ENCODE measurements around the gene STEEP1.

Gene STEEP1

GRCh38 chrX:119602701-119603255 is 37.6 kb upstream of the STEEP1 start:
- DNase-seq (ENCODE audit: low read depth) = no peak
- no peak overlapping the region for H3K4me3 ChIP-seq (ENCODE audit: low read length)

DNA sequence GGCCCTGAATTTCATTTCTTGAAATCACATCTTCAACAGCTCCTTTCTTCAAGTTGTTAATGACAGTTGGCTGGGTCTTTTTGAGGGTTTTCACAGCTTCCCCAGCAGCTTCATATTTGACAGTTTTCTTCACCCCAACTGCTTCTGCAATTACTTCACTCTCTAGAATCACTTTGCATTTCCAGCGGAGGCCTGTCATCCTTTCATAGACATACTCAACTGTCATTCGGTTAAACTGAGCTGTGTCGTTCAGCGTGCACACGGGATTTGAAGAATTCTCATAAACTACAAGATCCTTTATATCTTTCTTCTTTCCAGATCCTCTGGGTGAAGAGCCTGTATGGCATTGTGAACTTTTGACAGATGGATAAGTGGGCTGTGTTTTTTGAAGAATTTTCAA is 24.6 kb upstream of the STEEP1 start:
- H3K4me3 ChIP-seq (ENCODE audit: low read length) = no peak overlapping the region
- no peak for TF ChIP-seq CTCF (conservative IDR thresholded peaks at IDR 0.05; ENCODE audit: low read depth, low read length)
- DNase-seq (ENCODE audit: low read depth) = no peak

More at GRCh38 chrX:119602701-119603255, 37.6 kb upstream of the STEEP1 start:
- TF ChIP-seq CTCF (conservative IDR thresholded peaks at IDR 0.05; ENCODE audit: low read depth, low read length) = no peak

- no peak for TF ChIP-seq CTCF (conservative IDR thresholded peaks at IDR 0.05; ENCODE audit: low read depth, low read length)
- DNase-seq (ENCODE audit: low read depth) = no peak
- H3K4me3 ChIP-seq (ENCODE audit: low read length) = no peak overlapping the region
Observed at GRCh38 chrX:119583431-119584059, 18.3 kb upstream of the STEEP1 start.

- TF ChIP-seq CTCF (conservative IDR thresholded peaks at IDR 0.05; ENCODE audit: low read depth, low read length) = no peak
- no peak overlapping the region for H3K4me3 ChIP-seq (ENCODE audit: low read length)
- no peak for DNase-seq (ENCODE audit: low read depth)
Observed at GRCh38 chrX:119579414-119579813, 14.2 kb upstream of the STEEP1 start.

GRCh38 chrX:119574394-119575266 is 9.4 kb upstream of the STEEP1 start, which contains the start of gene UBE2A:
Gene UBE2A, plus strand, starts transcription at chrX:119574563. Its CDS starts 149 bp downstream, at chrX:119574712.
- H3K4me3 ChIP-seq (ENCODE audit: low read length) = peak within 1 kb of the TSS; percentile 74
- DNase-seq (ENCODE audit: low read depth) = peak; percentile 68
- TF ChIP-seq CTCF (conservative IDR thresholded peaks at IDR 0.05; ENCODE audit: low read depth, low read length) = peak; percentile 42

- no peak for DNase-seq (ENCODE audit: low read depth)
Observed at GRCh38 chrX:119573840-119574393, 8.7 kb upstream of the STEEP1 start.

More at GRCh38 chrX:119573840-119574393, 8.7 kb upstream of the STEEP1 start:
- TF ChIP-seq CTCF (conservative IDR thresholded peaks at IDR 0.05; ENCODE audit: low read depth, low read length) = no peak
- H3K4me3 ChIP-seq (ENCODE audit: low read length) = peak overlapping the region; percentile 74

Measured in retinal pigment epithelial cell (primary cell).